Hepatocyte (in vitro differentiated cells): ENCODE data around the gene TBK1. TPM values are rescaled to one million over a fixed set of nuclear protein-coding genes. Genes with fewer than 3 reads are reported as not detected.

Experiments
- DNase-seq: peaks from one replicate; pipeline ENCODE4 v3.0.0-alpha.2; 2016; ENCODE audit warnings: low spot score
- H2AFZ ChIP-seq: fragments of 200-600 bp; sonication (generic); 2 replicates; pipeline ENCODE4 v1.6.0; 2016; ENCODE audit warnings: antibody characterized with exemption, mild to moderate bottlenecking
- H3K27ac ChIP-seq: fragments of 200-600 bp; sonication (generic); 2 replicates; pipeline ENCODE4 v1.5.1; 2016; ENCODE audit warnings: mild to moderate bottlenecking
- H3K27me3 ChIP-seq: fragments of 200-600 bp; sonication (generic); 2 replicates; pipeline ENCODE4 v1.6.1; 2016
- H3K36me3 ChIP-seq: fragments of 200-600 bp; sonication (generic); replicated peaks from 2 replicates; pipeline ENCODE4 v1.5.1; 2016; ENCODE audit warnings: low read depth; ENCODE audit not compliant: insufficient read depth
- H3K4me1 ChIP-seq: fragments of 200-600 bp; sonication (generic); 2 replicates; pipeline ENCODE4 v1.5.1; 2016; ENCODE audit warnings: mild to moderate bottlenecking, moderate library complexity; ENCODE audit not compliant: insufficient read depth
- H3K4me2 ChIP-seq: fragments of 200-600 bp; sonication (generic); 2 replicates; pipeline ENCODE4 v1.6.0; 2016
- H3K4me3 ChIP-seq: fragments of 200-600 bp; sonication (generic); 2 replicates; pipeline ENCODE4 v1.5.1; 2016; ENCODE audit warnings: mild to moderate bottlenecking
- H3K79me2 ChIP-seq: fragments of 200-600 bp; sonication (generic); 2 replicates; pipeline ENCODE4 v1.6.0; 2017; ENCODE audit warnings: mild to moderate bottlenecking
- H3K9me2 ChIP-seq: fragments of 200-600 bp; sonication (generic); replicated peaks from 2 replicates; pipeline ENCODE4 v1.6.0; 2017; ENCODE audit warnings: mild to moderate bottlenecking; ENCODE audit not compliant: insufficient read depth
- H3K9me3 ChIP-seq: fragments of 200-600 bp; sonication (generic); 2 replicates; pipeline ENCODE4 v1.5.1; 2016; ENCODE audit warnings: low read depth, mild to moderate bottlenecking
- H4K20me1 ChIP-seq: fragments of 200-600 bp; sonication (generic); 2 replicates; pipeline ENCODE4 v1.6.0; 2016; ENCODE audit warnings: mild to moderate bottlenecking; ENCODE audit not compliant: insufficient read depth, poor library complexity, severe bottlenecking
- CTCF ChIP-seq: fragments of 200-600 bp; sonication (generic); IDR thresholded peaks from 2 replicates; pipeline ENCODE4 v1.5.1; 2016; ENCODE audit warnings: antibody characterized with exemption, mild to moderate bottlenecking; ENCODE audit not compliant: poor library complexity
- EZH2 ChIP-seq: fragments of 200-600 bp; sonication (generic); IDR thresholded peaks from 2 replicates; pipeline ENCODE4 v1.6.1; 2016; ENCODE audit warnings: antibody characterized with exemption, mild to moderate bottlenecking, borderline replicate concordance
- EZH2phosphoT487 ChIP-seq: fragments of 200-600 bp; sonication (generic); IDR thresholded peaks from one replicate; pipeline ENCODE4 v1.6.1; 2018; ENCODE audit warnings: antibody characterized with exemption, mild to moderate bottlenecking, low read depth, moderate library complexity; ENCODE audit not compliant: unreplicated experiment, severe bottlenecking
- WGBS: methylation state at CpG from one replicate; pipeline ENCODE4 v1.1.6; 2016; ENCODE audit warnings: low lambda C conversion rate; ENCODE audit errors: missing lambda C conversion rate; 5-methylcytosine and 5-hydroxymethylcytosine counted together
- polyA plus RNA-seq: library from polyadenylated mRNA; unstranded; fragments of >200 nt; fragmentation: Nextera tagmentation; extraction: Ambion mirVana; gene quantifications from 2 replicates; pipeline ENCODE4 v1.2.1, GENCODE V29; 2016
- total RNA-seq: library from RNA; depleted of rRNA; stranded (reverse); fragments of >200 nt; gene quantifications from 2 replicates; pipeline ENCODE4 v1.2.3, GENCODE V29; 2014

TBK1 gene
- total and polyA plus RNA-seq, 2 experiments from 2014 or later, result 22.2 to 24.0 TPM

GRCh38 chr12:64506955-64507354 is 55.0 kb downstream of the TBK1 start:
- TF ChIP-seq EZH2phosphoT487 (no peak), CTCF (no peak), EZH2 (no peak)
- H3K4me2 ChIP-seq, result no peak overlapping the region
- no peaks in the 10 kb centered on the region for H4K20me1 ChIP-seq
- no peaks in the 10 kb centered on the region for H3K79me2 ChIP-seq
- H3K9me2 ChIP-seq, result no peaks in the 10 kb centered on the region
- no peak for DNase-seq
- 92% methylated on average over 4 of the region's 4 CpGs for WGBS
- no peaks in the 10 kb centered on the region for H3K36me3 ChIP-seq
- H2AFZ ChIP-seq, result no peak overlapping the region
- H3K4me3 ChIP-seq, result no peak overlapping the region
- H3K4me1 ChIP-seq, result no peaks in the 10 kb centered on the region
- no peak overlapping the region for H3K27ac ChIP-seq
- H3K27me3 ChIP-seq, result no peaks in the 10 kb centered on the region
- H3K9me3 ChIP-seq, result no peaks in the 10 kb centered on the region

- 82% methylated on average over 1 of the region's 1 CpG for WGBS
- Histone ChIP-seq H3K4me2 (no peak overlapping the region), H3K9me2 (no peaks in the 10 kb centered on the region), H3K27ac (no peak overlapping the region), H3K27me3 (no peaks in the 10 kb centered on the region), H3K36me3 (no peaks in the 10 kb centered on the region), H3K4me3 (no peak overlapping the region), H3K4me1 (no peaks in the 10 kb centered on the region), H3K9me3 (no peaks in the 10 kb centered on the region), H2AFZ (no peak overlapping the region), H3K79me2 (no peaks in the 10 kb centered on the region), H4K20me1 (no peaks in the 10 kb centered on the region)
- DNase-seq, result no peak
- no peak for TF ChIP-seq CTCF
- TF ChIP-seq EZH2phosphoT487, result no peak
- no peak for TF ChIP-seq EZH2
These were observed 58.7 kb downstream of the TBK1 start for GRCh38 chr12:64510667-64511066.

- H4K20me1 ChIP-seq, result no peaks in the 10 kb centered on the region
- no peak for DNase-seq
- WGBS, result 94% methylated on average over 5 of the region's 5 CpGs
These were observed 66.5 kb downstream of the TBK1 start for GRCh38 chr12:64518396-64518795.

More at GRCh38 chr12:64518396-64518795, 66.5 kb downstream of the TBK1 start:
- Histone ChIP-seq H3K9me2 (no peaks in the 10 kb centered on the region), H3K27ac (no peak overlapping the region), H3K9me3 (no peaks in the 10 kb centered on the region), H3K79me2 (no peaks in the 10 kb centered on the region), H2AFZ (no peak overlapping the region), H3K36me3 (no peaks in the 10 kb centered on the region), H3K4me1 (no peaks in the 10 kb centered on the region), H3K4me2 (no peak overlapping the region), H3K4me3 (no peak overlapping the region), H3K27me3 (no peaks in the 10 kb centered on the region)
- TF ChIP-seq EZH2phosphoT487 (no peak), CTCF (no peak), EZH2 (no peak)
